Activated naive CD8-positive, alpha-beta T cell treated with anti-CD3 and anti-CD28 coated beads, Interleukin-2, amount 50 U/mL, for 16 hours (primary cell): ENCODE results near the gene ANO10.
"Not testable (repeated sequence)": the region's sequence is repeated elsewhere in the genome, so short reads cannot be mapped to it uniquely, and the experiment has no call there.

ENCODE experiments used
- DNase-seq: peaks from one replicate; pipeline ENCODE4 v3.0.0-alpha.2; 2020; ENCODE audit warnings: low read depth, low spot score

The ANO10 gene

DNA sequence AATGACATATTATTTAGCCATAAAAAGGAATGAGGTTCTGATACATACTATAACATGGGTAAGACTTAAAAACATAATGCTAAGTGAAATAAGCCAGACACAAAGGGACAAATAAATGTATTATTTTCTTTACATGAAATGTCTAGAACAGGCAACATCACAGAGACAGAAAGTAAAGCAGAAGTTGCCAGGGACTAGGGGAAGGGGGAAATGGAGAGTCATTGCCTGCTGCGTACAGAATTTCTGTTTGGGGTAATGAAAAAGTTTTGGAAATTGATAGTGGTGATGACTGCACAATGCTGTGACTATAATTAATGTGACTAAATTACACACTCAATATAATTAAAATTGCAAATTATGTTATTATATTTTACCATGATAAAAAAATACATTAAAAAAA lies 99.9 kb downstream of the ANO10 start:
- no peak for DNase-seq

DNA sequence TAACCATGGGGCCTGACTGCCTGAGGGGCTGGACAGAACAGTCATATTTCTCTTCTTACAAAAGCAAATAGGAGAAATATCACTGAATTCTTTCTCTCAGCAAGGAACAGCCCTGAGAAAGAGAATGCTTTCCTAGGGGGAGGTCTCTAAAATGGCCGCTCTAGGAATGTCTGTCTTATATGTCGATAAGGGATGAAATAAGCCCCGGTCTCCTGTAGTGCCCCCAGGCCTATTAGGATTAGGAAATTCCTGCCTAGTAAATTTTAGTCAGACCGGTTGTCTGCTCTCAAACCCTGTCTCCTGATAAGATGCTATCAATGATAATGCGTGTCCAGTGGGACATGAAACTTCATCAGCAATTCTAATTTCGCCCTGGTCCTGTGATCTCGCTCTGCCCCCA lies 103.3 kb downstream of the ANO10 start:
- DNase-seq, result not testable (repeated sequence)

DNA sequence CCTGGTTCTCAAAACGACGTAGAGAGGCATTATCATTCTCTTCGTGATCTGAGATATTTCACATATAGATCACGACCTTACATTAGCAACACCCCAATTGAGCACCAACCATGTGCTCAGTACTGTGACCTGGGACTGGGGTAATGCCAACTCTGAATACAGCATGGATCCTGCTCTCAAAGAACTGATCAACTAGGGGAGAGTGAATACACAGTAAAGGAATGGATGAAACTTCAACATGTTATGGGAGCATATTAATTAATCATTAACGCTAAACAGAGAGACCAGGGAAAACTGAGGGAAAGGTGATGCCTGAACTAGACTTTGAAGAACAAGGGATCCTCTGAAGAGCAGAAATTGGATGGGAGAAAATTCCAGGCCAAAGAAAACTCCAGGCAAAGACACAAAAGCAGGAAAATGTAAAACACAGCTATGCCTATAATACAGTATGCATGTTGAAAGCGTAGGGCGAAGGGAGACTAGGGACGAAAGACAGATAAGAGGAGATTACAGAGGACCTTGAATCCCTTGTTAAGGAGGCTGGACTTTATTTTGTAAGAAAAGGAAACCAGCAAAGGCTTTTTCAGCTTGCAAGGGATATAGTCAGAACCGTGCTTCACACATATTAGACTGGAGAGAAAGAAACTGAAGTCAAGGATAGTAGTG lies 105.7 kb downstream of the ANO10 start:
- DNase-seq, result no peak

DNA sequence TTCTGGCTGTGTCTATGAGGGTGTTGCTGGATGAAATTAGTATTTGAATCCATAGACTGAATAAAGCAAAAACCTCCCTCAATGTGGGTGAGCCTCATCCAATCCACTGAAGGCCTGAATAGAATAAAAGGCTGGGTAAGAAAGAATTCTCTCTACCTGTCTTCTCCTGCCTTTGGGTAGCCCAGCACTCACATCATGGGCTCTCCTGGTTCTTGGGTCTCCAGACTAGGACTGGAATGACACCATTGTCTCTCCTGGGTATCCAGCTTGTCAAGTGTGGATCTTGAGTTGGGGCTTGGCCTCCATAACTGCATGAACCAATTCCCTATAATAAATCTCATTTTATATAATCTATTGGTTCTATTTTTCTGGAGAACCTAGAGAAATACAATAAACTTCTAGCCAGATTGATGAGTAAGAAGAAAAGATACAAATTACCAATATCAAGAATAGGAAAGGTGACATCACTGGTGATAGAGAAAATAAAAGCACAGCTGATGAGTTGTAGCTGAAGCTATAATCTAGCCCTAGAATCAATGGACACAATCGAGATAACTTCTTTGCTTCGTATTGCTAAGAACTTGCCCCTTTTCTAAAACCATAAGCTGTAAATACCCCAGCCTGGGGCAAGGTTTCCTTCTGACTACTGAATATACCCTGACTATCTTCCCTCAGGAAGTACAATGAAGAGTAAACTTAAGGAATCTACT lies 106.4 kb downstream of the ANO10 start:
- no peak for DNase-seq

DNA sequence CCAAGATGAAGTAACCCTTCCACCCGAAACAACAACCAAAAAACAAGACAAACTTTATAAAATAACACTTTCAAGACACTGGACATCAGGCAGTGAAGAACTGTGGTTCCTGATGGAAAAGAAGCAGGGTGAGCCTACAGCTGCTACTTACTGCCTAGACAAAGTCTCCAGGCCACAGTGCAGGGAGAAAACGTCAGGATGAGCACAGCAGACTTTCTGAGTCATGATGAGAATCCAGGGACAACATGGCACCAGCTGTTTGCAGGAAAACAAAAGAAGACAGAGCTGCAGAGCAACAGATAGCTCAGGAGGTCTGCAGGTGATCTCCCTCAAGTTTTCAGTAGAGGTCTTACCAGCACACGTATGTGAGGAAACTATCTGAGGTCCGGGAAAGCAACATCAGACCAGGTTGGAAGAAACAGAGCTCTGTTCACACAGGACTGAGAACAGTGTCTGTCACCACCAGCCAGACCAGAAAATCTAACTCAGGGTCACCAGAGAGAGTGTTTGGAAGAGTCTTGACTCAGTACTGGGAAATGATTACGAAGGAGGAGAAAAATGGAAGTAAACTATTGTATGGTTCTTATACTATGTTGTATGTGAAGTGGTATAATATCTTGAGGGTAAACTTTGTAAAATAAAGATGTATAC lies 108.9 kb downstream of the ANO10 start:
- no peak for DNase-seq

DNA sequence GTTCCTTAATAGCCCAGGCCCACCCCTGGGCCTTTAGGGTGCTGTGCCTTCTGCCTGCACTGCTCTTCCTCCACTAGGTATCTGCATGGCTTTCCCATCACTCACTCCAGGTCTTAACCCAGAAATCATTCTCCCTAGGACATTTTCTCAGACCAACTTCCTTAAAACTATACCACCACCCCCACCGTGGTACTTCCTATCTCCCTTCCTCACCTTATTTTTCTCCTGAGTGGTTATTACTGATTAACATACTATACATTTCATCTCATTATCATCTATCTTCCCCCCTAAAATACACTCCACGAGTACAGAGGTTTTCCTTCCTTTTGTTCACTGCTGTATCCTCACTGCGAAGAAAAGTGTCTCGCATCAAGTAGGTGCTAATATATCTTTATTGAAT lies 115.2 kb downstream of the ANO10 start:
- no peak for DNase-seq

DNA sequence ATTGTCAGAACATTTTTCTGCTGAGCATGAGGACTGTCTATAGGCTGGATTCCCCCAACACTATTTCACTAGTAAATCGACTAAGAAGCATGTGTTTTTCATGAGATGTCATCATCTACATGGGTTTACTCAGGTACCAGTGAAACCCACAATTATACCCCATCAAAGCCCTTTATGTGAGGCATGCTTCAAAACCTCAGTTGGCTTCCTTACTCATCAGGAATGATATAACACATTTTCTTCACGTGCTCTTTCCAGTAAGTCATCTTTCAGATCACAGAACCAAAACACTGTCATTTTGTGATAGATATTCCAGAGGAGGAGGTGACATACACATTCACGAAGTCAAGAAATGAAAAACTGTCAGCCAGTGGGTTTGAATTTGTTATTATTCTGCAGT lies 116.5 kb downstream of the ANO10 start:
- DNase-seq, result no peak

DNA sequence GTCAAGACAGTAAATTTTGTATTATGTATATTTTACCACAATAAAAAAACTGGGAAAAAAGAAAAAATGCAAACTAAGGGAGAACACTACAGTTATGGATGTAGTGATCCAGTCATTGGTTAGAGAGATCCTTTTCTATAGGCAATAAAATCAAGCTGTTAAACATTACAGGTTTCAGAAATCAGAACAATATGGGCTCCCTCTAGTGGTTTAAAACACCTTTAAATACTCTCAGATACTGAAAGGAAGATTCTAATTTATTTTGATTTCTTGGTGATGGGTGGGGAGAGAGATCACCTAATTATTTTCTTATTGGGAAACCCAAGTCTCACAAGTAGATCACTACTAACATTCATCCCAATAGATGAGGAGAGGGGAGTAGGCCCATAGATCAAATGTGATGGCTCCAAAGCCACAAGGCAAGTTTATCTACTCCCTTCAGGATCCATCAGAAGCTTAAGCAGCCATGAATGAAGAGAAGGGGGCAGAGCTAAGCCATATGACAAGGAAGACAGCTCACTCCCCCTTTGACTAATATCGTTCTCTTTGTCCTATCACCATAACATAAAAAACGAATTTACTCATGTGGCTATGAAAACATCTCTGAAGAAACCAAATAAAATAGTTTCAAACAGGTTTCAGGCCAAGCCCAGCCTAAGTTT lies 118.6 kb downstream of the ANO10 start:
- no peak for DNase-seq

DNA sequence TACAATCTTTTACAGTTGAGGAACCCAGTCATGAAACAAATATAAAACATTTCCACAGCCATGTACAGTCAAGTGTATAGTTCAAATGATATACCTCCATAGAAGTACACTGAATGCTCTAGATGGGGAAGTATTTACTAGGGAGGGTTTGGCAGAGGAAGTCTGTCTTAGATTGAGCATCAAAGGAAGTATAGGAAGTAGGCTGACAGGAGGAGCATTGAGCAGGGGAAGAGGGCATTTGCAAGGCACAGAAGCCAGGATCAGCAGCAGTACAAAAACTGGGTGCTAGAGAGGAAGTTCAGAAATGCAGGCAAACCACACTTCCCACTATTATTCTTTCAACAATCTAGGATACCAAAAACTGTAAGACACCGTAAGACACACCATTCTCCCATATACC lies 122.6 kb downstream of the ANO10 start:
- DNase-seq, result no peak

DNA sequence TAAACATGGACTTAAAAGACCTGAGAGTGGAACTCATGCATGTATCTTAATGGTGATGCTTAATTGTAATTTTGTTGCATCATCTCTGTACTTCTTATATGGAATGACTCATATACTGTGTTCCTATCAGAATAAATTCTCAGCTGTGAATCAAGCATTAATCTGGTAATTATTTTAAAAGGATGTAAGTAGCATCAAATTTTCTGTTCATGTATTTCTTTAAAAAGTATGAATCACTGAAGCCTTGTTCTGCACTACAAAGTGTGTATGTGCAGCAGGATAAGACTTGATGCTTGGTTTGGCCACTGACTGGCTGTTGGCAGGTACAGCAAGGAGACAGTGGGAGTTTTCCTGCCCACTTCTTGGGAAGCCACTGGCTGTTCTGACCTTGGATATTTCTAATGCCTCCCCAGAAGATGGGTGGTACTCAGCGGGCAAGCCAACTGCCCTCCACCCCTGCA lies 123.9 kb downstream of the ANO10 start:
- DNase-seq, result no peak

DNA sequence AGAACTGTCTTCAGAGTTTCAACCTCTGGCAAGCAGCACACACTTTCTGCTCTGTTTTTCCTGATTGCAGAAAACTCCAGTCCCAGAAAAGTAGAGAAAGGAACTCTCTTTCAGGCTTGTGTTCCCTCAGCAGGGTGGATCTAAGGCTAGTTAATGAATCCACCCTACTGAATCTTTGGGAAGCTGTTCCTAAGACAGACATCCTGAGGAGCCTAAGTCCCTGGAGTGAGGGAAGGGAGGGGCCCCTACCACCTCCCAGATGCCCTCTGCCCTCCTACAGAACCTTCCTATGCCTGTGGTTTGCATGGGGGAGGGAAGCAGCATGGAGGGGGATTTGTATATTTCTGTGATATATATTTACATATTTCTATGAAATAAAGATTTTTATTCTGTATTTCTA lies 124.4 kb downstream of the ANO10 start:
- no peak for DNase-seq

DNA sequence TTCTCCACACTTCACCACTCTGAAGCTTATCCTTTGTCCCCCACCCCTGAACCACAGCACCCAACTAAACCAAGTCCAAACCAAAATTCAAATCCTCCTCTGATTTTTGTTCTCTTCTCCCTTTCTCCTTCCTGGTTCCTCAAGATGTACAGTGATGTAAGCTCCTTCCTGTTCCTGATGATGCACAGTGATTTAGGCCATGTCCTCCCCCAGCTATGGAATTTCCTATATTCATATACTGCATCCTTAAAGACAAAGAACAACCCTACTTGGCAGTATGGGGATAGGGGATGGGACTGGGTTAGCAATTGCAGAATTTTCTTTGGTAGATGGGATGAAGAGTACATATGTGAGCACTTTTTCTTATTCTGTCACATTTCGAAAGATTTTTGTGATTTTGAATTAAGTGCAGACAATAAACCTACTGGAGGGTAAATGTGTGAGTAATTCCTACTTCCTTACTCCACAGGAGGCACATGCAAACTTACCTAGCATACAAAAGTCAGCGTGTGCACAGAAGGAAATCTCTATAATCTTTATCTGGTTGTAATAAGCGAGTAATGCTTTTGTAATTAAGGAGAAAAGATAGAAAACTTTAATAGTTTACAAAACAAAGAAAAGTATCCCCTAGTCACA lies 125.0 kb downstream of the ANO10 start:
- DNase-seq, result no peak

DNA sequence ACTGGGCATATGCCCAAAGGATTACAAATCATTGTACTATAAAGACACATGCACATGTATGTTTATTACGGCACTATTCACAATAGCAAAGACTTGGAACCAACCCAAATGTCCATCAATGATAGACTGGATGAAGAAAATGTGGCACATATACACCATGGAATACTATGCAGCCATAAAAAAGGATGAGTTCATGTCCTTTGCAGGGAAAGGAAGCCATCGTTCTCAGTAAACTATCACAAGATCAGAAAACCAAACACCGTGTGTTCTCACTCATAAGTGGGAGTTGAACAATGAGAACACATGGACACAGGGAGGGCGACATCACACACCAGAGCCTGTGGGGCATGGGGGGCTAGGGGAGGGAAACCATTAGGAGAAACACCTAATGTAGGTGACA lies 128.9 kb downstream of the ANO10 start:
- DNase-seq, result not testable (repeated sequence)

DNA sequence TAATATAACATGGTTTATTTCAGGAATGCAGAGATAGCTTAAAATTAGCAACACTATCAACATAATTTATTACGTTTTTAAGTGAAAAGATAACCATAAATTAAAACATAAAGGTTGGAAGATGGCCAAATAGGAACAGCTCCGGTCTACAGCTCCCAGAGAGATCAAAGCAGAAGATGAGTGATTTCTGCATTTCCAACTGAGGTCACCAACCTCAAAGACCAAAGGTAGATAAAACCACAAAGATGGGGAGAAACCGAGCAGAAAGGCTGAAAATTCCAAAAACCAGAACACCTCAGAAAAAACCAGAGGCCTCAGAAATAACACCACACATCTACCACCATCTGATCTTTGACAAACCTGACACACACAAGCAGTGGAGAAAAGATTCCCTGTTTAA lies 130.0 kb downstream of the ANO10 start:
- not testable (repeated sequence) for DNase-seq

DNA sequence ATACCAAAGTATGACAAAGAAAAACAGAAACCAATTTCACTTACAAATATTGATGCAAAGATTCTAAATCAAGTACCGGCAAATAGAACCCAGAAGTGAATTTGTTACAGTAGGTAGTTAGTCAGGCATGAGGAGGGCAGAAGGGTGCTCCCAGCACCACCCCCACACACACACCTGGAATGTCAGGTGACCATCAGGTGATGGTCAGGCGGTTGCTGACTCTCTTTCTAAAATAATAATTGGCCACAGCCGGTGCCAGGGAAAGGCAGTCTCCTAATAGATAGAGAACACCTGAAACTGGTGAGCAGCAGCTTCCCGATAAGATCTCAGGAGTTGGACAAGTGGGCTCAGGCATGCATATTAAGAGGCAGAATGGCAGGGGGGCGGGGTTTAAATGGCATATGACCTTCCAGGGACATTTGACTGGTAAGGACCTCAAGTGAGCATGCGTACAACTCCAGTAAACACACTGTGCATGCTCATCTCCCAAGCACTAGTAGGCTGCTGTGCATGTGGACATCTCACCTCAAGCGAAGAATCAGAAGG lies 131.1 kb downstream of the ANO10 start:
- no peak for DNase-seq

DNA sequence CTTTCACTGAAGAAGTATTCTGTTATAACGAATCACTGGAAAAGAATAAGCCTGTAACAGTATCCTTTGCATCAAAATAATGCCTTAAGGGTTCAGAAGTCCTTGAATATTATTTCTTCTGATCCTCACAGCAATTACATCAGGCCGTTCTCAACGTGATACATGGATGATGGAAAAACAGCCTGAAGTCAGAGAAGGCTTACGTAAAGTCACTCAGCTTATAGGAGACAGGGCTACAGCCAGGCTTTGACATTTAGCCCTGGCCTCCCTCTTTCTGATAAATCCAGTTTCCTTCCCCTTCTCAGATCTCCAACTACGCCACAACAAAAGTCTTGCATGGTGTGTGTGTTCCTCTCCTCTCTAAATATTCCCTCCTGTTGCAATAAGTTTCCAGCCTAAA lies 131.9 kb downstream of the ANO10 start:
- no peak for DNase-seq

DNA sequence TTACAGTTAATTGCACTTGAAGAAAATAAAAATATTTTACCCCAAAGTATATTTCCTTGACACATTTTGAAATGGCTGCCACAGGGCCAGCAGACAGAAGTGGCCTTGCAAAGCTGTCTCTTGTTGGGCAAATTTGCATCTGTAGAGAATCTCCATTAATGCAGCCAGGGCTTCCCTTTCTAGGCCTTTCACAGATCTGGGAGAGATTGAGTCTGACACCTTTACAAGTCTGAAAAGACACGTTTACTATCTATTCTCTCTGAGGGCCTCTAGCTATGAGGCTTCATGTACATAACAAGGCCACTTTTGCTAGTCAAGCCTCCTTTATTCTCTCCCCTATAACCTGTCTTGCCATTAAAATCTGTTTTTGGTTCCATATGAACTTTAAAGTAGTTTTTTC lies 135.9 kb downstream of the ANO10 start:
- DNase-seq, result no peak

DNA sequence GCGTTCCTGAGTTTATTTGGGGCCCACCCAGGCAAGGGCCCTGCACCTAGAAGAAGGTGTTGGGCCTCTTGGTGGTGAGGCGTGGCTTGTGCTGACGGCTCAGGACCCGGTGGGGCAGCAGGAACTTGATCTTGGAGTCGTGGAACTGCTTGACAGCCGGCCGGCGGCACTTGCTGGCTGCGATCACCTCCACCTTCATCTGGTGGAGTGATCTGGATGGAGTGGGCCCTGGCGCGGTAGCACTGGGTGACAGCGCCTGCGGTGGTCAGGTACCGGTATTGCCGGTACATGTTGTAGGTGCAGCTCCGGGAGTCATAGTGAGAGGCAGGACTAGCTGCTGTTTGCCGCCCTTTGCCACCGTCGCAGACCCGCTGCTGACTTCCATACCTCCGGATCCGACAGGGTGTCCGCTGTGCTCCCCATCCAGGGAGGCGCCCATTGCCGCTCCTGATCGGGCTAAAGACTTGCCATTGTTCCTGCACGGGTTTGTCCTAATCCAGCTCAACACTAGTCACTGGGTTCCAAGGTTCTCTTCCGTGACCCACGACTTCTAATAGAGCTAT lies 136.8 kb downstream of the ANO10 start:
- DNase-seq, result no peak

DNA sequence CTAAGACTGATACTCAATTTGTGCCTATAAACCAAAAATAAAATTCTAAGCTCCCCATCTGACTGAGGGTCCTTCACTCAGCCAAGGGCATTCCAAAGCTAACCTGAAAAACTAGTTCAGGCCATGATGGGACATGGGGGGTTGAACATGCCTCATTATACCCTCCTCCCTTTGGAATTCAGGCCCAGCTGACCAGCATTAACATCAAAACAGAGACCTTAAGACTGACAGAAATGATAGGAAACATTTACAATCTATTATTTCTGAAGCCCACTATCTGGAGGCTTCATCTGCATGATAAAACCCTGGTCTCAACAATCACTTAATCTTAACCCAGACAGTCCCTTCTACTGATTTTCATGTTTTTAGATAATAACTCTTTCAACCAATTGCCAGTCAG lies 140.4 kb downstream of the ANO10 start:
- no peak for DNase-seq

DNA sequence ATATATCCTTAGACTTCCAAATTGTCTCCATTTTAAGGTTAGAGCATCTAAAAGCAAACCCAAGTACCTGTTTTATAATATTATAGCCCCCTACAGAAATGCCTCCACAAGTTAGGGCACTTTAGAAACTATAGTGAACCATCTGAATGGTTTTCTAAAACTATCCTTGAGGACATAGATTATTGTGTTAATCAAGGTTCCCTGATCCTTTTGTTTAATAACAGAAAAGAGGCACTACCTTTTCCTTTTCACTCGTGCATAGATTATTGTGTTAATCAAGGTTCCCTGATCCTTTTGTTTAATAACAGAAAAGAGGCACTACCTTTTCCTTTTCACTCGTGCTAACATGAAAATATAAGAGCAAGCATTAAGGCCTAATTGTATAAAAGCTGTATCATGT lies 143.0 kb downstream of the ANO10 start:
- DNase-seq, result not testable (repeated sequence)

DNA sequence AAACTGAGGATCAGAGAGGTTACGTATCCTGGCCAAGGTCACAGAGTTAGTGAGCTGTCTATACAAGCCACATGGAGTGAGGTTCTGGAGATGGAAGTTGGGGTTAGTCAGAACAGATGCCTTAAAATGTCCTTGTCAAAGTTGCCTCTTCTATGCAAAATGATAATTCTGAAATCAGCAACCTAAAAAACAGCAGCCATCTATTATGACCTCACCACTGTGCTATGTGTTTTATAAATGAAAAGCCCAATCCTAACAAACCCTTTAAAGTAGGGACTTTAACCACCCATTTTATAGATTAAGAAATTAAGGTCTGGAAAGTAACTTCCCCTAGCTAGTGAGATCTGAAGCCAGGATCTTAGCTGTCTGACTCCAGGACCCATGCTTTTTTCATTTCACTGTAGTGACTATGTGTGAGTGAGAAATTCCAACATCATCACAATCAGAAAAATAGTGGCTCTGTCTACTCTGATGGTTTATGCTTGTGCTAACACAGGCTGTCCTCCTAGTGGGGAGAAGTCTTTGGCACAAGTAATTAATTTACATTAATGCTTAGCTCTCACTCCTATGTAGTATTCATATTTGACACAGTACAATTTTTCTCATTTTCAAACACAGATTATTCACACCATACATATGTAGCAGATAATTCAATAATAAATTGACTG lies 143.6 kb downstream of the ANO10 start:
- DNase-seq, result no peak
